22Rv1 (cell line): ENCODE measurements around the gene IL4R.

Source experiments
- CTCF ChIP-seq: fragments of 450-650 bp; IDR thresholded peaks from 2 replicates; pipeline ENCODE4 v1.5.1; 2017; ENCODE audit warnings: mild to moderate bottlenecking
- ZFX ChIP-seq: fragments of 450-650 bp; IDR thresholded peaks from 2 replicates; pipeline ENCODE4 v1.6.1; 2017; ENCODE audit warnings: antibody characterized with exemption, borderline replicate concordance

DNA sequence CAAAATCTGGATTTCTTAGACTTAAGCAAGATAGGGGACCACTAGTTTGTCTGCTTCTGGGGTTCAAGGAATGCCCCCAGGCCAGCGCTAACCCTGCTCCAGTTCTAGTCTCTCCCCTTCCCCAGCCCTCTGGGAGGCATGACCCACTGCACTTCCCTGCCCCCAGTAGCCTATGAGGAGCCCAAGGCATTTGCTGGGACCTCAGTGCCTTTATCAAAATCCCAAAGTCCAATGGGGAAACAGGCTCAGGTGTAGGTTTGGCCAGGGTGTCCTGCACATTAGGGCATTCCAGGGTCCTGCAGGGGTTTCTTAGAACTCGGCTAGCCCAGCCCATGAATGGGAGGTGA lies 1.2 kb downstream of the IL4R start:
- no peak for TF ChIP-seq CTCF
- no peak for TF ChIP-seq ZFX
